GM19328 (cell line): ENCODE data around the gene KRT23.

Source experiments
- ATAC-seq: cut with Tn5 transposase; IDR thresholded peaks from one replicate; pipeline ENCODE4 v1.9.1; 2021; ENCODE audit warnings: mild to moderate bottlenecking, moderate library complexity; ENCODE audit not compliant: unreplicated experiment

Gene KRT23

GRCh38 chr17:40937384-40937819, at the start of gene KRT23:
TSS of gene KRT23 (minus strand) at chr17:40937646. CDS start at chr17:40936603, 1,043 bp downstream.
- ATAC-seq = no peak

- ATAC-seq = no peak
These were observed 49.5 kb upstream of the KRT23 start for GRCh38 chr17:40986920-40987319.

- no peak for ATAC-seq
These were observed 46.8 kb upstream of the KRT23 start, which contains the start of gene KRT40 for GRCh38 chr17:40984226-40984625. TSS of gene KRT40 (minus strand) at chr17:40984326. CDS start at chr17:40984273, 53 bp downstream.

- no peak for ATAC-seq
These were observed 43.7 kb upstream of the KRT23 start for GRCh38 chr17:40981115-40981514.

GRCh38 chr17:40980596-40980995, 43.1 kb upstream of the KRT23 start:
- no peak for ATAC-seq

GRCh38 chr17:40980117-40980516, 42.7 kb upstream of the KRT23 start:
- ATAC-seq = no peak

GRCh38 chr17:40978575-40979151, 41.2 kb upstream of the KRT23 start:
- no peak for ATAC-seq

GRCh38 chr17:40975516-40975915, 38.1 kb upstream of the KRT23 start:
- ATAC-seq = no peak

GRCh38 chr17:40974366-40974765, 36.9 kb upstream of the KRT23 start:
- ATAC-seq = no peak

- ATAC-seq = no peak
These were observed 30.1 kb upstream of the KRT23 start for GRCh38 chr17:40967582-40967981.

- no peak for ATAC-seq
These were observed 29.4 kb upstream of the KRT23 start, which contains the start of gene KRT39 for GRCh38 chr17:40966848-40967247. TSS of gene KRT39 (minus strand) at chr17:40966948. CDS start at chr17:40966856, 92 bp downstream.

- ATAC-seq = no peak
These were observed 26.4 kb upstream of the KRT23 start for GRCh38 chr17:40963838-40964237.

- ATAC-seq = no peak
These were observed 24.7 kb upstream of the KRT23 start for GRCh38 chr17:40962059-40962561.

GRCh38 chr17:40961591-40961990, 24.1 kb upstream of the KRT23 start:
- ATAC-seq = no peak

- ATAC-seq = no peak
These were observed 22.7 kb upstream of the KRT23 start for GRCh38 chr17:40960144-40960543.

GRCh38 chr17:40958086-40958953, 20.9 kb upstream of the KRT23 start:
- ATAC-seq = no peak

GRCh38 chr17:40956401-40957254, 19.2 kb upstream of the KRT23 start:
- ATAC-seq = no peak

GRCh38 chr17:40953881-40954280, 16.4 kb upstream of the KRT23 start:
- no peak for ATAC-seq

- ATAC-seq = no peak
These were observed 15.2 kb upstream of the KRT23 start for GRCh38 chr17:40952661-40953060.

- no peak for ATAC-seq
These were observed 14.7 kb upstream of the KRT23 start for GRCh38 chr17:40952154-40952553.
